Measurements from ENCODE around the gene DTD1. TPM values are rescaled to one million over a fixed set of nuclear protein-coding genes. Genes with fewer than 3 reads are reported as not detected.

Gene DTD1
- total and polyA plus RNA-seq, 2 of the 13 experiments (the other 11 are each of a cell fraction or from before 2014, with no cell fraction given) = 41.2 to 79.3 TPM

- CTCF ChIA-PET (ENCODE audit: low intra/inter-chr PET ratio, low total read pairs) = no interaction called here
- no peak for FAIRE-seq
- intact Hi-C loops (cut with micrococcal nuclease; ENCODE audit: unreplicated experiment) = no loop called here
Measured at GRCh38 chr20:18813483-18813882, 225.6 kb downstream of the DTD1 start, which contains the start of gene SCP2D1. SCP2D1 (plus strand) TSS chr20:18813783; CDS start chr20:18813816, 33 bp downstream.

GRCh38 chr20:18815194-18815942 lies 227.5 kb downstream of the DTD1 start:
- H3K9me3 ChIP-seq (ENCODE audit: low read length) = no peaks in the 10 kb centered on the region
- no peaks in the 10 kb centered on the region for H3K4me1 ChIP-seq (ENCODE audit: insufficient read depth, low read length)
- WGBS (ENCODE audit: low lambda C conversion rate) = 25% methylated on average over 6 of the region's 6 CpGs
- no peaks in the 10 kb centered on the region for H3K36me3 ChIP-seq (replicated peaks in 1 of 2; ENCODE audit: control insufficient read depth in 1 of 2, insufficient read depth in 2 of 2, low read length in 2 of 2)
- H3K9ac ChIP-seq (ENCODE audit: insufficient read depth, low read depth, low read length) = no peak overlapping the region
- no peaks in the 10 kb centered on the region for H3K79me2 ChIP-seq (ENCODE audit: insufficient read depth, low read length)
- BruUV-seq (replicated peaks) = no TSS peak
- intact Hi-C loops (cut with micrococcal nuclease; ENCODE audit: unreplicated experiment) = no loop called here
- ChIA-PET CTCF (ENCODE audit: low intra/inter-chr PET ratio, low total read pairs) (no interaction called here), POLR2A (no interaction called here)
- H3K4me2 ChIP-seq (ENCODE audit: low read depth, low read length) = no peak overlapping the region
- no peaks in the 10 kb centered on the region for H4K20me1 ChIP-seq (ENCODE audit: insufficient read depth, low read length)
- no peak overlapping the region for H3K4me3 ChIP-seq (replicated peaks in 1 of 3; ENCODE audit: insufficient read depth in 1 of 3, low read depth in 2 of 3, low read length in 3 of 3)
- peaks cover 1 to 22% of the 10 kb centered on the region in 2 experiments; a peak in 2 of 5 replicates for H3K27me3 ChIP-seq (ENCODE audit: control insufficient read depth in 1 of 2, insufficient read depth in 2 of 2, low read length in 2 of 2)
- FAIRE-seq = no peak
- no peak for ATAC-seq
- H2AFZ ChIP-seq (ENCODE audit: low read length) = no peak overlapping the region
- in situ Hi-C loops (cut with HindIII; ENCODE audit: extremely low pct_ligation_motif_present, low pct_unique_long_range_greater_than_20kb) = no loop called here
- no peak for DNase-seq (ENCODE audit: low spot score)
- H3K27ac ChIP-seq (ENCODE audit: extremely low read length, insufficient read depth, low read length) = no peak overlapping the region
- TF ChIP-seq HIVEP1 (CRISPR knock-in tag; IDR thresholded peaks at IDR 0.05) (no peak), CBFB (CRISPR knock-in tag; IDR thresholded peaks at IDR 0.05) (no peak), ZC3H4 (CRISPR knock-in tag; IDR thresholded peaks at IDR 0.05; ENCODE audit: borderline replicate concordance) (no peak), RNF219 (CRISPR knock-in tag; IDR thresholded peaks at IDR 0.05) (no peak), GMEB2 (CRISPR knock-in tag; IDR thresholded peaks at IDR 0.05; ENCODE audit: low read depth) (no peak), ZBTB46 (CRISPR knock-in tag; IDR thresholded peaks at IDR 0.05; ENCODE audit: borderline replicate concordance) (no peak), ZNF180 (CRISPR knock-in tag; IDR thresholded peaks at IDR 0.05; ENCODE audit: borderline replicate concordance, low read depth) (no peak), ZNF326 (CRISPR knock-in tag; IDR thresholded peaks at IDR 0.05; ENCODE audit: borderline replicate concordance) (no peak), NR2F2 (IDR thresholded peaks at IDR 0.05; ENCODE audit: borderline replicate concordance, low read depth) (no peak)

More at GRCh38 chr20:18813483-18813882, 225.6 kb downstream of the DTD1 start, which contains the start of gene SCP2D1:
- Histone ChIP-seq H3K9me3 (ENCODE audit: low read length) (no peaks in the 10 kb centered on the region), H3K9ac (ENCODE audit: insufficient read depth, low read depth, low read length) (no peak within 1 kb of the TSS), H3K36me3 (replicated peaks in 1 of 2; ENCODE audit: control insufficient read depth in 1 of 2, insufficient read depth in 2 of 2, low read length in 2 of 2) (no peaks in the 10 kb centered on the region), H3K79me2 (ENCODE audit: insufficient read depth, low read length) (no peaks in the 10 kb centered on the region), H3K4me3 (replicated peaks in 1 of 3; ENCODE audit: insufficient read depth in 1 of 3, low read depth in 2 of 3, low read length in 3 of 3) (no peak within 1 kb of the TSS), H3K4me2 (ENCODE audit: low read depth, low read length) (no peak within 1 kb of the TSS), H4K20me1 (ENCODE audit: insufficient read depth, low read length) (no peaks in the 10 kb centered on the region), H3K27me3 (ENCODE audit: control insufficient read depth in 1 of 2, insufficient read depth in 2 of 2, low read length in 2 of 2) (peaks cover 1 to 22% of the 10 kb centered on the region in 2 experiments; a peak in 2 of 5 replicates), H2AFZ (ENCODE audit: low read length) (no peak within 1 kb of the TSS), H3K27ac (ENCODE audit: extremely low read length, insufficient read depth, low read length) (no peak within 1 kb of the TSS), H3K4me1 (ENCODE audit: insufficient read depth, low read length) (no peaks in the 10 kb centered on the region)
- WGBS (ENCODE audit: low lambda C conversion rate) = 0% methylated on average over 3 of the region's 3 CpGs
- BruUV-seq (replicated peaks) = no TSS peak
- POLR2A ChIA-PET = no interaction called here
- in situ Hi-C loops (cut with HindIII; ENCODE audit: extremely low pct_ligation_motif_present, low pct_unique_long_range_greater_than_20kb) = no loop called here
- TF ChIP-seq ZSCAN31 (CRISPR knock-in tag; IDR thresholded peaks at IDR 0.05; ENCODE audit: low read depth) = no peak
- TF ChIP-seq MATR3 (CRISPR knock-in tag; IDR thresholded peaks at IDR 0.05) = no peak
- TF ChIP-seq RFX5 (IDR thresholded peaks at IDR 0.05; ENCODE audit: low read depth, low read length) = no peak
- TF ChIP-seq HES4 (CRISPR knock-in tag; IDR thresholded peaks at IDR 0.05; ENCODE audit: borderline replicate concordance) = no peak
- no peak for TF ChIP-seq NFATC3 (CRISPR knock-in tag; IDR thresholded peaks at IDR 0.05)
- TF ChIP-seq FOXJ3 (CRISPR knock-in tag; IDR thresholded peaks at IDR 0.05; ENCODE audit: borderline replicate concordance) = no peak
- no peak for TF ChIP-seq JUND (CRISPR knock-in tag; IDR thresholded peaks at IDR 0.05)
- no peak for TF ChIP-seq MED8 (CRISPR knock-in tag; IDR thresholded peaks at IDR 0.05; ENCODE audit: insufficient replicate concordance)
- no peak for TF ChIP-seq ZNF383 (CRISPR knock-in tag; IDR thresholded peaks at IDR 0.05; ENCODE audit: borderline replicate concordance)
- ATAC-seq (no peak), DNase-seq (ENCODE audit: low spot score) (no peak)
